Kasumi-1 (cell line): ENCODE measurements around the gene ELOVL5.
"Not testable (repeated sequence)": the region's sequence is repeated elsewhere in the genome, so short reads cannot be mapped to it uniquely, and the experiment has no call there.

Experiments
- DNase-seq, 2 experiments: peaks; one replicate each; lab custom pipeline; 2025; lab: John Stamatoyannopoulos, UW

ELOVL5 gene

GRCh38 chr6:53328375-53328774, 20.4 kb downstream of the ELOVL5 start:
- no peak for DNase-seq

DNA sequence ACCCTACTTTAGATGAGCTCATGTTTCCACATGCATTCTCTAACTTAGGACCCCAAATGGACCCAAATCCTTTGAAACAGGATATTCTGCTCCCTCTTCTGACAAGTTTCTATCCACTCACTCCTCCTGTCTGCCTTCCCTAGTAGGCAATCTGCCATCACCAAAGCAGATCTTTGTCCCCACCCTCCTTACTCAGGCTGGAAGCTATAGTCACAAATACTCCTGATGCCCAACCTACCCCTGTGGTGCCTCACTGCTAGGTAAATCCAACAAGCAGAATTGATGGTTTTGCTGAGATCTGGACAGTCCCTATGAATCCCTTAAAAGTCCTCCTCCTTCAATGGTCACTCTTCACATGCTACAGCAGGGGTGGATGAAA, 21.7 kb downstream of the ELOVL5 start:
- no peak for DNase-seq

DNA sequence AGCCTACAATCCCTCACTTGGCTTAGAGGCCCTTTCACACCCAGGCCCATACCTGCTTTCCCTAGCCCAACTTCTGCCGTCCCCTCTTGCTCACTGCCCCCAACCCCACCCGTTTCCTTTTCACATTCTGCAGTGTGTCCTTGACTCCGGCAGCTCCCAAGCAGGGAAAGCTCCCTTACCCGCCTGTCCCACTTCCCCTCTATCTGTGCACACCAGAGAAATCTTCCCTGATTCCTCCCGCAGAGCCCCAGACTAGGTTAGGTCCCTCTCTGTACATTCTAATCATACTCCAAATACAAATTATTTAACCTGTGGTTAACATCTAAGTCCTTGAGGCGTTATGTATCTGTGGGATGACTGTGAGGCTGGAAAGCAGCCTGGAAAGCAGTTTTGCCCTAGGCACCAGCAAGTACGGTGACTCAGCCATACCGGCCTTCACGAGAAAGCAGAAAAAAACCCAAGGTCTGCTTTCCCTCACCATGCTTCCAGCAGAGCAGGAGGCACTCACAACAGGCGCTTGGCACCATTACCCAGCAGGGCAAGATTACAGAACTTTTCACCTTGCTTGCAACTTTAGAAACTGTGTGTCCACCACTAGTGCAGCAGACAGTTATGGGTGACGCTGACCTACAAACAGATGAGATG, 22.3 kb downstream of the ELOVL5 start:
- DNase-seq, result no peak

GRCh38 chr6:53325785-53326184, 23.0 kb downstream of the ELOVL5 start:
- no peak for DNase-seq

DNA sequence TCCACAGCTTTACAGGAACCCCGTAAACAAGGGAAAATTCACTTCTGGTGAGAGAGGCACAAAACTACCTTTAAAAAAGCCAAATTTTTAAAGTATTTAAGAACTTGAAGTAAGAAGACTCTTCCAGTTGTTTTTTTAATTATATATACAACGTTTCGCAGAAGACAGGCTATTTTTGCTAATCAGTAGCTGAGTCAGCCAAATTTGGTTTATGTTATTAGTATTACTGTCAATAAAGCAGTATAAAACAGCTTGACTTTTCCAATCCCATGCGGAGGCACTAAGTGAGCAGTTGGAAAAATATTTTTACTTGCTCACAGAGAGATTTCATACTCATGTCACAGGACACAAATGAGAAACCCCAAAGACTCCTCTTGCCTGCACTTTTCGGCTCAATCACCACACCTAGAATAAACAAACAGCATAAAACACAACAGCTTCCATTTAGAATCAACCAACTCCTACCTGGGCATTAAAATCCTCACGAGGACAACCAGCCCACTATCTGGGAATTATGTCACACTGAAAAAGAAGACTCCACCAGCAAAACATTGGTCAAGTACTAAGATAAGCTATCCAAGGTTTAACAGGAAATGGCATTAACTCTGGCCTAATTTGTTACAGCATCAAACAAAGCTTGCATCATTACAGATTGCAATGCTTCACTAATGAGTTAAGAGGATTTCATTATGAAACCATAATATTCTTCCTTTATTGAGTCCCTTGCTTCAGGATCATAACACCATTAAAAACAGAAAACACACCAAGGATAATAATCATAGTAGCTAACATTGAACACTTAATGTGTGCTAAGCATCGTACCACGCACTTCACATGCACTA, 26.3 kb downstream of the ELOVL5 start:
- no peak for DNase-seq

DNA sequence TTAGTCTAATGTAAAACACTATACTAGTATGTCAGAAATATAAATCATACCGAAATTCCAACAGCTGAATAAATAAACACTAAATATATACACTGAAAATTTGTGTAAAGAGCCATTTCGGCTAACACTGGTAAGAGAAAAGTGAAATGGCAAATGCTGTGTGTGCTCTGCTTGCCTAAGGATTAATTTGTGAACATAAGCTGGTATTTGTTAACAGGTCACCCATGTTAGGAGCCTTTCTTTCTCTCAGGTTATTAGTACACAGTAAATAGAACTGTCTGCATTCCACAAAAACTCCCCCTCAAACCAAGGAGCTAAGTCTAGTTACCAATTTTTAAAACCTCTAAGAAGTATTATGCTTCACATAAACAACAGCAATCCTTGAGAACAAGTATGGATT, 27.0 kb downstream of the ELOVL5 start:
- DNase-seq, result no peak

DNA sequence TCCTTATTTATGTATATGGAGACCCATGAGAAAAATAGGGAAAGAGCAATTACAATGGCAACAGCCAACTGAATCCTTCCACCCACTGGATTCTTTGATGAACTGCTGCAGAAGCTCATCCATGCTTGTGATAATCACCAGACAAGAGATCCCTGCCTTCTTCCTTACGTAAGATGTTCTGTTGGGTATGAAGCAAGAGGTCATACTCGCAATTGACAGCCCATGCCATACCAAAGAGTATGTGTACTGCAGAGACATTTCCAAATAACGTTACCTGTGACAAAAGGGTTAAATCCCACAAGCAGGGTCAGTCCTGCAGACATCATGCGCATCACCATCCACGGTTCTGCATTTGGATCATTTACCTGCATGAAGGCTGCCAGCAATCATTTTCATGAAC, 27.8 kb downstream of the ELOVL5 start:
- DNase-seq, result no peak

- no peak for DNase-seq
These were observed 30.3 kb downstream of the ELOVL5 start for GRCh38 chr6:53318429-53318828.

GRCh38 chr6:53317861-53318260, 30.9 kb downstream of the ELOVL5 start:
- no peak for DNase-seq

DNA sequence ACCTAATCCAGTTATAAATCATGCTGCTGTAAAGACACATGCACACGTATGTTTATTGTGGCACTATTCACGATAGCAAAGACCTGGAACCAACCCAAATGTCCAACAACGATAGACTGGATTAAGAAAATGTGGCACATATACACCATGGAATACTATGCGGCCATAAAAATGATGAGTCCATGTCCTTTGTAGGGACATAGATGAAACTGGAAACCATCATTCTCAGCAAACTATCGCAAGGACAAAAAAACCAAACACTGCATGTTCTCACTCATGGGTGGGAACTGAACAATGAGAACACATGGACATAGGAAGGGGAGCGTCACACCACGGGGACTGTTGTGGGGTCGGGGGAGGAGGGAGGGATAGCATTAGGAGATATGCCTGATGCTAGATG, 31.5 kb downstream of the ELOVL5 start:
- not testable (repeated sequence) for DNase-seq

- DNase-seq, result no peak
These were observed 32.6 kb downstream of the ELOVL5 start for GRCh38 chr6:53316142-53316541.

GRCh38 chr6:53315086-53315724, 33.5 kb downstream of the ELOVL5 start:
- DNase-seq, result no peak

GRCh38 chr6:53313784-53314400, 34.9 kb downstream of the ELOVL5 start:
- DNase-seq, result no peak

DNA sequence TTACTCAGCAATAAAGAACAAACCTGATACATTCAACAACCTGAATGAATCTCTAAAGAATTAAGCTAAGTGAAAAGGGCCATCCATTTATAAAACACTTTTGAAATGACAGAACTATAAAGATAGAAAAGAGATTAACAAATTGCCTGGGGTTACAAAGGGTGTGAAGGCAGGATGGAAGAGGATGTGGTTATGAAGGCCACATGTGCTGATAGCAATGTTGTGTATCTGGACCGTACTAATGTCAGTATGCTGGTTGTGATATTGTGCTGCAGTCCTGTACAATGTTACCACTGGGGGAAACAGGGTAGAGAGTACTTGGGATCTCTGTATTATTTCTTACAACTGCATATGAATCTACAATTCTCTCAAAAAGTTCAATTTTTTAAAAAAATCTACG, 36.4 kb downstream of the ELOVL5 start:
- DNase-seq, result peak; percentile 24 to 32

DNA sequence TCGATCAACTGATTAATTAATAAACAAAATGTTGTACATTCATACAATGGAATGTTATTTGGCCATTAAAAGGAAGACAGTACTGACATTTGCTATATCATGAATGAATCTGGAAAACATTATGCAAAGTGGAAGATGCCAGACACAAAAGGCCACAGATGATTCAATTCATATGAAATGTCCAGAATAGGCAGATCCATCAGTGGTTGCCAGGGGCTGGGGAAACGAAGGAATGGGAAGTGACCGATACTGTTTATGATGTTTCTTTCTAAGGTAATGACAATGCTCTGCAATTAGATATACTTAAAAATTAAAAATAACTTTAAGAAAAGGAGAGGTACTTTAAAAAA, 37.2 kb downstream of the ELOVL5 start:
- DNase-seq, result no peak

DNA sequence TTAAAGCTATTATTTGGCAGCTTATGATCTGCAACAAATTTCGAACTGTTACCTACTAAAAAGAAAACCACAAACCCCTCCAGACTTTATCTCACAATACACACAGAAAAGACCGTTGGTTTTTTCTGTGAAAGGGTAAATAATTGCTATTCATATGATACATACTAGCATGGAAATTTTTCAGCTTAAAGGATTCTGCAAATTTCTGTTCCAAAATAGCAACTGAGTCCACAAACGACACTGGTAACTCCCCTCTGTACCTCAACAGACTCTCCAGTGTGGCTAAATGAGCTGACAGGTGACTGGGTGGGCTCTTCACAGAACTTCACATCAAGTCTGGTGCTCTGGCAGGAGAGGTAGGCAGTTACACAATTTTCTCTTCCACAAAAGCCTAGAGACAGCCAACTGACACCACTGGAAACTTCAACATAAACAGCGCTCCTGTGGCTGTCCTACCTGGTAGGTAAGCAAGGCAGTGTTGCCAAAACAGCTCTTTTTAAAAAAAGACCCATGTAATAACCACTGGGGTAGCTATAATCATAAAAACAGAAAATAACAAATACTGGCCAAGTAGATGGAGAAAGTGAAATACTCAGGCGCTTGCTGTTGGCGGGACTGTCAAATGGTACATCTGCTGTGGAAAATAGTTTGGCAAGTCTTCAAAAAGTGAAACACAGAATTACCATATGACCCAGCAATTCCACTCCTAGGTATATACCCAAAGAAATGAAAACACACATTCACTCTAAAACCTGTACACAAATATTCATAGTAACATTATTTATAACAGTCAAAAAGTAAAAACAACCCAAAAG, 37.8 kb downstream of the ELOVL5 start:
- no peak for DNase-seq

GRCh38 chr6:53309901-53310300, 38.8 kb downstream of the ELOVL5 start:
- DNase-seq, result peak in 1 of 2 experiments; percentile 15

- DNase-seq, result no peak
These were observed 39.5 kb downstream of the ELOVL5 start for GRCh38 chr6:53309059-53309900.

GRCh38 chr6:53306819-53307347, 41.9 kb downstream of the ELOVL5 start:
- DNase-seq, result no peak

GRCh38 chr6:53306217-53306616, 42.5 kb downstream of the ELOVL5 start:
- DNase-seq, result not testable (repeated sequence)
